Measurements from ENCODE around the gene LILRA6. TPM values are rescaled to one million over a fixed set of nuclear protein-coding genes. Genes with fewer than 3 reads are reported as not detected.

Gene LILRA6
- total RNA-seq, 4 donors from 2014 or later = 2.8 to 18.7 (median 9.1) TPM

DNA sequence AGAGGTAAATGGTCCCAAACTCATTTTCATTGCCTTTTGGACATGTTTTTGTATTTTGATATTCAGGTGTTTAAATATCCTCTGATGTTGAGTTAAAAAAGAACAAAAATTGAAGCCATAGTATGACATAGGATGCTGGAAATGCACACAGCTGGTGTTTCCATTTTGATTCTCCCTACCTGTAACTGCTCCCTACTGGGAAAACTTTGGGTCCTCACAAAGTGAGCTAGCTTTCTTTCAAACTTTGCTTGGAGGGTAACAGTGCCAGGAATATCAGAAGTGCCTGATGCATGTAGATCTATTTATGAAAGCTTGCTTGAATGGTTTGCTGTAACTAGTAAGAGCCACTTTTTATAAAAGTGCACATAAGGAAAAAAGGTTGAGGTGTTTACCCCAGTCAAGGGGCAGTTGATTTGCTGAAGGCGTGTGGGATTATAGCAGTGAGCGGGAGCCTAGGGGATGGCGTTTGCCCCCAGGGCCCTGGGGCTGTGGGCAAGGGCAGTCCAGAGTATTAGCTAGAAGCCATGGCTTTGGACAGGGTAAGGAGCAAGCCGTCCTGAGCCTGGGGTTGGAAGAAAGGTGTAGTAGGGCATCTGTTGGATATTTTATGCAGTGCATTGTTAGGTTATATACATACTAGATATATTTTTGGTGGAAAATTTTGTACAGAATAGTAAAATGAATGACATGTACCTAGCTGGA, 37.7 kb downstream of the LILRA6 start:
- TF ChIP-seq CTCF (IDR thresholded peaks at IDR 0.05; ENCODE audit: low read depth) = no peak

DNA sequence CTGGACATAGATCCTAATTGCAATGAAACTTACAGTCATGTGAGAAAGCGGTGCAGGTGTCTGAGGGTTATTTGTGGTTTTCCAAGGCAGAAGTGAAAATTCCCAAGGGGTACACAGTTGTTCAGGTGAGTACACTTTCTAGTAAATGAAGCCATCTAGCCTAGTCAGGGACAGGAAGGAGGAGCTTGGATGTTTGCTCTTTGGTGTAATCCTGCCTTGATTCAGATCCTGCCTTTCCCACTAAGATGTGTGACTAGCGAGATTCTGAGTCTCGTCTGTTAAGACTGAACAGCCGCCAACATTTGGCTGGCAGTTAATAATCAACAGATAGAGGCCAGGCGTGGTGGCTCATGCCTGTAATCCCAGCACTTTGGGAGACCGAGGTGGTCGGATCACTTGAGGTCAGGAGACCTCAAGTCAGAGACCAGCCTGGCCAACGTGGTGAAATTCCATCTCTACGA, 39.4 kb downstream of the LILRA6 start:
- no peak for TF ChIP-seq CTCF (IDR thresholded peaks at IDR 0.05; ENCODE audit: low read depth)

- TF ChIP-seq CTCF (IDR thresholded peaks at IDR 0.05; ENCODE audit: low read depth) = no peak
These were observed 40.6 kb downstream of the LILRA6 start for GRCh38 chr19:54201980-54202379.

- TF ChIP-seq CTCF (IDR thresholded peaks at IDR 0.05; ENCODE audit: low read depth) = no peak
These were observed 41.4 kb downstream of the LILRA6 start for GRCh38 chr19:54201172-54201701.

DNA sequence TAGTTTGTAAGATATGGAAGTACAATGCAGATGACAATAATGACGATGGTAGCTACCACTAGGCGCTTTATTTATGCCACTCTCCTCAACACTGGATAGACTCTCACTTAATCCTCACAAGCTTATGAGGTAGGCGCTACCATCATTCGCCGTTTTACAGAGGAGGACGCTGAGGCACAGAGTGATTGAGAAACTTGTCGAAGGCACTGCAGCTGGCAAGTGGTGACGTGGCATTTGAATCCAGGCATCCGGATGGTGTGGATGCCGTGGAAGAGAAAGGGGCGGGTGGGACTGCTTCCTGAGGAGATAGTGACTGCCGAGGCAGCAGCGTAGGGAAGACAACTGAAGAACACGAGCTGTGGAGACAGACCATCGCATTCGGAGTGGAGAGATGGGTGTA, 43.2 kb downstream of the LILRA6 start:
- TF ChIP-seq CTCF (IDR thresholded peaks at IDR 0.05; ENCODE audit: low read depth) = no peak

- no peak for TF ChIP-seq CTCF (IDR thresholded peaks at IDR 0.05; ENCODE audit: low read depth)
These were observed 45.5 kb downstream of the LILRA6 start for GRCh38 chr19:54197121-54197520.

DNA sequence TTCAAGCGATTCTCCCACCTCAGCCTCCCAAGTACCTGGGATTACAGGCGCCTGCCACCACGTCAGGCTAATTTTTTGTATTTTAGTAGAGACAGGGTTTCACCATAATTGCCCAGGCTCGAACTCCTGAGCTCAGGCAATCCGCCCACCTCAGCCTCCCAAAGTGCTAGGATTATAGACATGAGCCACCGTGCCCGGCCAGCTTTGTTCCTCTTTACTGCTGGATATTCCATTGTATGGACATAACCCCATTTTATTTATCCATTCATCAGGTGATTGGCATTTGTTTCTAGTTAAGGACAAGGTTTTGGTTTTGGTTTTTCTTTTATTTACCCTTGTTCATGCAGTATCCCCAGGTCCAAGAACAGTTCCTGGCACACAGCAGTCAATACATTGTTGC, 46.1 kb downstream of the LILRA6 start:
- no peak for TF ChIP-seq CTCF (IDR thresholded peaks at IDR 0.05; ENCODE audit: low read depth)

Measured in subcutaneous adipose tissue (tissue), 4 donors.